PFSK-1 (cell line): ENCODE results near the gene NDEL1.

Source experiments
- POLR2AphosphoS5 ChIP-seq: IDR thresholded peaks from 2 replicates; pipeline ENCODE4 v1.6.1; 2012; ENCODE audit warnings: low read depth, mild to moderate bottlenecking, control low read depth, low read length, moderate library complexity
- REST ChIP-seq, 2 experiments: IDR thresholded peaks; 2 replicates each; pipeline versions ENCODE4 v1.6.1 to v1.8.0; 2011 to 2012; ENCODE audit warnings: low read depth in 2 of 2, low read length in 2 of 2, control low read depth in 1 of 2, inconsistent platforms in 1 of 2, mild to moderate bottlenecking in 1 of 2, moderate library complexity in 1 of 2; ENCODE audit not compliant: insufficient read depth in 1 of 2
- TAF1 ChIP-seq: IDR thresholded peaks from 2 replicates; pipeline ENCODE4 v1.6.1; 2012; ENCODE audit warnings: low read length, control low read depth, borderline replicate concordance; ENCODE audit not compliant: insufficient read depth

GRCh38 chr17:8412089-8412488 lies 23.6 kb upstream of the NDEL1 start:
- TF ChIP-seq POLR2AphosphoS5 = no peak
- TF ChIP-seq REST (IDR thresholded peaks at IDR 0.05; ENCODE audit: insufficient read depth in 1 of 2, low read depth in 2 of 2, low read length in 2 of 2) = no peak
- TF ChIP-seq TAF1 = no peak
